ENCODE results near the gene MCF2L2. TPM values are rescaled to one million over a fixed set of nuclear protein-coding genes. Genes with fewer than 3 reads are reported as not detected.
"Not testable (repeated sequence)": the region's sequence is repeated elsewhere in the genome, so short reads cannot be mapped to it uniquely, and the experiment has no call there.

Gene MCF2L2
- total RNA-seq, 4 donors from 2014 or later = 0.13 to 0.49 (median 0.22) TPM; not detected in 1

- TF ChIP-seq POLR2A (IDR thresholded peaks at IDR 0.05) = no peak
- TF ChIP-seq CTCF (IDR thresholded peaks at IDR 0.05) = no peak
- H3K9me3 ChIP-seq = no peaks in the 10 kb centered on the region
- H3K27me3 ChIP-seq = no peaks in the 10 kb centered on the region
- WGBS, 2 donors = 81 to 89% methylated on average over 2 of the region's 2 CpGs
- DNase-seq = no peak
- H3K36me3 ChIP-seq = no peaks in the 10 kb centered on the region
- intact Hi-C loops (cut with DNase I) = loop anchor here (5.0 to 10.0 kb wide), 2 partner anchors 293 to 411 kb away; partner anchors contain the start of gene PARL
- no peak overlapping the region for H3K4me3 ChIP-seq (replicated peaks in 1 of 3)
- H3K27ac ChIP-seq = no peak overlapping the region
- peaks cover 0 to 3% of the 10 kb centered on the region in 2 donors for H3K4me1 ChIP-seq
Measured at GRCh38 chr3:183473969-183474368, 45.5 kb upstream of the MCF2L2 start.

- Histone ChIP-seq H3K27me3 (no peaks in the 10 kb centered on the region), H3K4me1 (peaks cover 0 to 4% of the 10 kb centered on the region in 2 donors), H3K4me3 (replicated peaks in 1 of 3) (no peak overlapping the region), H3K9me3 (no peaks in the 10 kb centered on the region), H3K27ac (no peak overlapping the region), H3K36me3 (no peaks in the 10 kb centered on the region)
- no peak for DNase-seq
- 60 to 62% methylated on average over 6 of the region's 6 CpGs for WGBS, 2 donors
- intact Hi-C loops (cut with DNase I) = loop anchor here (5.0 to 10.0 kb wide), 2 partner anchors 295 to 413 kb away; partner anchors contain the start of gene PARL
- TF ChIP-seq CTCF (IDR thresholded peaks at IDR 0.05) = no peak
- no peak for TF ChIP-seq POLR2A (IDR thresholded peaks at IDR 0.05)
Measured at GRCh38 chr3:183472155-183472554, 43.7 kb upstream of the MCF2L2 start.

GRCh38 chr3:183468424-183468823, 40.0 kb upstream of the MCF2L2 start:
- Histone ChIP-seq H3K36me3 (no peaks in the 10 kb centered on the region), H3K4me1 (peaks cover 0 to 4% of the 10 kb centered on the region in 2 donors), H3K27me3 (no peaks in the 10 kb centered on the region), H3K27ac (no peak overlapping the region), H3K4me3 (replicated peaks in 1 of 3) (no peak overlapping the region), H3K9me3 (no peaks in the 10 kb centered on the region)
- intact Hi-C loops (cut with DNase I) = no loop called here
- TF ChIP-seq POLR2A (IDR thresholded peaks at IDR 0.05) (no peak), CTCF (IDR thresholded peaks at IDR 0.05) (no peak)
- WGBS, 2 donors = 82 to 83% methylated on average over 1 of the region's 1 CpG
- DNase-seq = no peak

GRCh38 chr3:183466575-183466974, 38.2 kb upstream of the MCF2L2 start:
- Histone ChIP-seq H3K4me3 (replicated peaks in 1 of 3) (no peak overlapping the region), H3K4me1 (peaks cover 0 to 4% of the 10 kb centered on the region in 2 donors), H3K9me3 (no peaks in the 10 kb centered on the region), H3K27me3 (no peaks in the 10 kb centered on the region), H3K27ac (no peak overlapping the region), H3K36me3 (no peaks in the 10 kb centered on the region)
- intact Hi-C loops (cut with DNase I) = no loop called here
- TF ChIP-seq CTCF (IDR thresholded peaks at IDR 0.05) = no peak
- TF ChIP-seq POLR2A (IDR thresholded peaks at IDR 0.05) = no peak
- no peak for DNase-seq
- 60 to 68% methylated on average over 3 of the region's 3 CpGs for WGBS, 2 donors

GRCh38 chr3:183465710-183466109, 37.3 kb upstream of the MCF2L2 start:
- H3K9me3 ChIP-seq; H3K4me1 ChIP-seq; intact Hi-C loops (cut with DNase I); H3K27me3 ChIP-seq; H3K4me3 ChIP-seq (replicated peaks in 1 of 3); H3K27ac ChIP-seq; H3K36me3 ChIP-seq; DNase-seq: not testable (repeated sequence)
- WGBS, 2 donors = 88 to 92% methylated on average over 13 of the region's 13 CpGs

GRCh38 chr3:183464480-183464879, 36.1 kb upstream of the MCF2L2 start:
- WGBS, 2 donors = 85 to 92% methylated on average over 2 of the region's 2 CpGs
- Histone ChIP-seq H3K27me3 (no peaks in the 10 kb centered on the region), H3K4me3 (replicated peaks in 1 of 3) (no peak overlapping the region), H3K36me3 (no peaks in the 10 kb centered on the region), H3K27ac (no peak overlapping the region), H3K4me1 (peaks cover 0 to 4% of the 10 kb centered on the region in 2 donors), H3K9me3 (no peaks in the 10 kb centered on the region)
- no peak for DNase-seq
- intact Hi-C loops (cut with DNase I) = no loop called here
- TF ChIP-seq CTCF (IDR thresholded peaks at IDR 0.05) = no peak
- no peak for TF ChIP-seq POLR2A (IDR thresholded peaks at IDR 0.05)

All from thyroid gland (tissue), 4 donors.